NCI-H526 (cell line): Measurements from ENCODE around the gene ZNF746.
"Not testable (repeated sequence)": the region's sequence is repeated elsewhere in the genome, so short reads cannot be mapped to it uniquely, and the experiment has no call there.

Source experiments
- DNase-seq, 2 experiments: peaks; one replicate each; lab custom pipeline; 2025; lab: John Stamatoyannopoulos, UW

Gene ZNF746

GRCh38 chr7:149497467-149498261 lies at the start of gene ZNF746:
ZNF746 (minus strand) TSS chr7:149497809; CDS start chr7:149497536, 273 bp downstream.
- DNase-seq: peak; percentile 15 to 95

GRCh38 chr7:149547126-149547525 lies 49.5 kb upstream of the ZNF746 start:
- DNase-seq: peak in 1 of 2 experiments; percentile 7

GRCh38 chr7:149546331-149546730 lies 48.7 kb upstream of the ZNF746 start:
- DNase-seq: no peak

- no peak for DNase-seq
Observed at GRCh38 chr7:149544028-149544427, 46.4 kb upstream of the ZNF746 start.

- no peak for DNase-seq
Observed at GRCh38 chr7:149532654-149533053, 35.0 kb upstream of the ZNF746 start.

GRCh38 chr7:149529136-149529718 lies 31.6 kb upstream of the ZNF746 start:
- DNase-seq: no peak

- DNase-seq: no peak
Observed at GRCh38 chr7:149527414-149527813, 29.8 kb upstream of the ZNF746 start.

GRCh38 chr7:149525280-149525679 lies 27.7 kb upstream of the ZNF746 start:
- DNase-seq: no peak

- no peak for DNase-seq
Observed at GRCh38 chr7:149524394-149524793, 26.8 kb upstream of the ZNF746 start.

- DNase-seq: no peak
Observed at GRCh38 chr7:149510248-149510647, 12.6 kb upstream of the ZNF746 start.

- DNase-seq: no peak
Observed at GRCh38 chr7:149509774-149510173, 12.2 kb upstream of the ZNF746 start.

GRCh38 chr7:149505551-149505950 lies 7.9 kb upstream of the ZNF746 start:
- no peak for DNase-seq

GRCh38 chr7:149501651-149502050 lies 4.0 kb upstream of the ZNF746 start:
- no peak for DNase-seq

GRCh38 chr7:149500910-149501309 lies 3.3 kb upstream of the ZNF746 start:
- DNase-seq: no peak

- no peak for DNase-seq
Observed at GRCh38 chr7:149500201-149500600, 2.6 kb upstream of the ZNF746 start.

- no peak for DNase-seq
Observed at GRCh38 chr7:149498811-149499210, 1.2 kb upstream of the ZNF746 start.

GRCh38 chr7:149496642-149497391 lies 792 bp downstream of the ZNF746 start:
- DNase-seq: peak; percentile 20 to 54

GRCh38 chr7:149495785-149496641 lies 1.6 kb downstream of the ZNF746 start:
- peak in 1 of 2 experiments; percentile 16 for DNase-seq

- DNase-seq: no peak
Observed at GRCh38 chr7:149494738-149495368, 2.8 kb downstream of the ZNF746 start.

GRCh38 chr7:149493975-149494374 lies 3.6 kb downstream of the ZNF746 start:
- DNase-seq: not testable (repeated sequence)

GRCh38 chr7:149493366-149493765 lies 4.2 kb downstream of the ZNF746 start:
- no peak for DNase-seq
